Pancreas (tissue), 10 donors: ENCODE results near the gene ENO3. TPM values are rescaled to one million over a fixed set of nuclear protein-coding genes. Genes with fewer than 3 reads are reported as not detected.

ENCODE experiments used
- ATAC-seq, 4 donors: fragments of 200-7000 bp; cut with Tn5 transposase; one replicate each; pipeline versions ENCODE4 v1.8.0 to v1.9.1; 2020; ENCODE audit warnings: mild to moderate bottlenecking in 4 of 4, moderate library complexity in 4 of 4
- DNase-seq, 6 donors: peaks; one replicate each; pipeline ENCODE4 v3.0.0-alpha.2; 2020
- FAIRE-seq: peaks from 2 replicates; lab custom pipeline; 2012; peaks lifted over from hg19 to GRCh38; lab: Jason Lieb, UNC
- H3K27ac ChIP-seq, 4 donors: fragments of 200-600 bp; sonication (generic); 1 replicate in 3 of 4; 2 replicates in 1 of 4; pipeline versions ENCODE4 v1.5.0 to v1.8.0; 2020
- H3K27me3 ChIP-seq, 4 donors: fragments of 200-600 bp; one replicate each; pipeline ENCODE4 v1.8.0; 2021
- H3K36me3 ChIP-seq, 3 donors: fragments of 200-600 bp; sonication (generic) in 1 of 3; one replicate each; pipeline versions ENCODE4 v1.5.0 to v1.8.0; 2020 to 2021
- H3K4me1 ChIP-seq, 3 donors: fragments of 200-600 bp; one replicate each; pipeline ENCODE4 v1.8.0; 2021
- H3K4me3 ChIP-seq, 4 donors: fragments of 200-600 bp; sonication (generic) in 2 of 4; one replicate each; pipeline versions ENCODE4 v1.5.0 to v1.8.0; 2020 to 2021
- H3K9me3 ChIP-seq, 4 donors: fragments of 200-600 bp; one replicate each; pipeline ENCODE4 v1.8.0; 2021
- WGBS, 2 donors: extraction: QIAGEN DNeasy Blood & Tissue Kit; methylation state at CpG; one replicate each; pipeline ENCODE4 v1.1.7; 2013; 5-methylcytosine and 5-hydroxymethylcytosine counted together
- intact Hi-C, 3 donors: fragments of 100-400 bp; cut with DNase I; formaldehyde crosslinking; loops; one replicate each; pipeline versions ENCODE4 v1.11.1 to v1.14.2; 2022
- polyA plus RNA-seq, 2 donors: library from polyadenylated mRNA; stranded (reverse); fragments of 200-250 nt; gene quantifications; one replicate each; pipeline ENCODE4 v1.2.3, GENCODE V29; 2013
- total RNA-seq, 6 donors: library from RNA; stranded (reverse); fragmentation: NEBNext Ultra II Directional in 4 of 6; extraction: Animal tissue kit (Norgen Biotek cat#: 25700) in 4 of 6; gene quantifications; one replicate each; pipeline versions ENCODE4 v1.2.1 to v1.2.4, GENCODE V29; 2021 to 2023
- TF ChIP-seq, protein P1 (sequence below), 4 donors: fragments of 200-600 bp; sonication (generic) in 3 of 4; IDR thresholded peaks; one replicate each; pipeline versions ENCODE4 v1.5.0 to v1.8.0; 2021; ENCODE audit warnings: antibody characterized with exemption in 4 of 4
- donor health status: healthy with polysubstance abuse.
- donor health status: DM: no; HTN: no; CAD: no; lungs with moderate emphysema.
- donor health status: DM: no; HTN: no; CAD: no.
- donor health status: control.
- donor health status: control.
- donor health status: Bipolar disorder and iron deficiency.
- donor health status: DM: yes; HTN: yes; CAD: no.
- donor health status: DM: no; HTN: no; CAD: no.
- donor health status: DM: no; HTN: no; CAD: no.
- donor health status: DM: yes; HTN: yes; CAD: no.

ENO3 gene
- total and polyA plus RNA-seq, 8 donors, result 1.5 to 20.3 (median 2.6) TPM

DNA sequence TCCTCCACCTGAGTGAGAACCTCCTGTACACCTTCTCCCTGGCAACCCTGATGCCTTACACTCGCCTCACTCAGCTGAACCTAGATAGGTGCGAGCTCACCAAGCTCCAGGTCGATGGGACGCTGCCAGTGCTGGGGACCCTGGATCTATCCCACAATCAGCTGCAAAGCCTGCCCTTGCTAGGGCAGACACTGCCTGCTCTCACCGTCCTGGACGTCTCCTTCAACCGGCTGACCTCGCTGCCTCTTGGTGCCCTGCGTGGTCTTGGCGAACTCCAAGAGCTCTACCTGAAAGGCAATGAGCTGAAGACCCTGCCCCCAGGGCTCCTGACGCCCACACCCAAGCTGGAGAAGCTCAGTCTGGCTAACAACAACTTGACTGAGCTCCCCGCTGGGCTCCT lies 18.2 kb upstream of the ENO3 start:
- no peak overlapping the region for H3K4me3 ChIP-seq
- no peaks in the 10 kb centered on the region for H3K9me3 ChIP-seq
- H3K27me3 ChIP-seq, result no peaks in the 10 kb centered on the region
- H3K27ac ChIP-seq, result no peak overlapping the region
- intact Hi-C loops, result loop anchor here in 1 of 3 donors (10.0 kb wide), 1 partner anchor 52 kb away; the partner anchor contains the start of gene CAMTA2
- H3K36me3 ChIP-seq, result peaks cover 0 to 6% (median 5%) of the 10 kb centered on the region in 3 donors
- 82 to 83% methylated on average over 12 of the region's 12 CpGs for WGBS, 2 donors
- FAIRE-seq (no peak), DNase-seq (peak in 1 of 6 donors; percentile 40), ATAC-seq (no peak)
- H3K4me1 ChIP-seq, result peaks cover 0 to 3% (median 0%) of the 10 kb centered on the region in 3 donors
- TF ChIP-seq, protein P1, sequence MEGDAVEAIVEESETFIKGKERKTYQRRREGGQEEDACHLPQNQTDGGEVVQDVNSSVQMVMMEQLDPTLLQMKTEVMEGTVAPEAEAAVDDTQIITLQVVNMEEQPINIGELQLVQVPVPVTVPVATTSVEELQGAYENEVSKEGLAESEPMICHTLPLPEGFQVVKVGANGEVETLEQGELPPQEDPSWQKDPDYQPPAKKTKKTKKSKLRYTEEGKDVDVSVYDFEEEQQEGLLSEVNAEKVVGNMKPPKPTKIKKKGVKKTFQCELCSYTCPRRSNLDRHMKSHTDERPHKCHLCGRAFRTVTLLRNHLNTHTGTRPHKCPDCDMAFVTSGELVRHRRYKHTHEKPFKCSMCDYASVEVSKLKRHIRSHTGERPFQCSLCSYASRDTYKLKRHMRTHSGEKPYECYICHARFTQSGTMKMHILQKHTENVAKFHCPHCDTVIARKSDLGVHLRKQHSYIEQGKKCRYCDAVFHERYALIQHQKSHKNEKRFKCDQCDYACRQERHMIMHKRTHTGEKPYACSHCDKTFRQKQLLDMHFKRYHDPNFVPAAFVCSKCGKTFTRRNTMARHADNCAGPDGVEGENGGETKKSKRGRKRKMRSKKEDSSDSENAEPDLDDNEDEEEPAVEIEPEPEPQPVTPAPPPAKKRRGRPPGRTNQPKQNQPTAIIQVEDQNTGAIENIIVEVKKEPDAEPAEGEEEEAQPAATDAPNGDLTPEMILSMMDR (IDR thresholded peaks at IDR 0.05), result no peak

DNA sequence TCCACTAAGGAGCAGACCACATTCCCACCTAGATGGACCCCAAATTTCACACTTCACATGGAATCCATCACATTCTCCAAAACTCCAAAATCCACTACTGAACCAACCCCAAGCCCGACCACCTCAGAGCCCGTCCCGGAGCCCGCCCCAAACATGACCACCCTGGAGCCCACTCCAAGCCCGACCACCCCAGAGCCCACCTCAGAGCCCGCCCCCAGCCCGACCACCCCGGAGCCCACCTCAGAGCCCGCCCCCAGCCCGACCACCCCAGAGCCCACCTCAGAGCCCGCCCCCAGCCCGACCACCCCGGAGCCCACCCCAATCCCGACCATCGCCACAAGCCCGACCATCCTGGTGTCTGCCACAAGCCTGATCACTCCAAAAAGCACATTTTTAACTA lies 17.3 kb upstream of the ENO3 start:
- Histone ChIP-seq H3K36me3 (peaks cover 0 to 7% (median 6%) of the 10 kb centered on the region in 3 donors), H3K4me1 (peaks cover 0 to 6% (median 2%) of the 10 kb centered on the region in 3 donors), H3K27ac (no peak overlapping the region), H3K4me3 (no peak overlapping the region), H3K9me3 (no peaks in the 10 kb centered on the region), H3K27me3 (no peaks in the 10 kb centered on the region)
- no peak for FAIRE-seq
- TF ChIP-seq, protein P1 (IDR thresholded peaks at IDR 0.05), result no peak
- DNase-seq, result no peak
- intact Hi-C loops, result loop anchor here in 1 of 3 donors (10.0 kb wide), 1 partner anchor 51 kb away; the partner anchor contains the start of gene CAMTA2
- no peak for ATAC-seq
- 64 to 79% methylated on average over 15 to 16 of the region's 16 CpGs for WGBS, 2 donors

DNA sequence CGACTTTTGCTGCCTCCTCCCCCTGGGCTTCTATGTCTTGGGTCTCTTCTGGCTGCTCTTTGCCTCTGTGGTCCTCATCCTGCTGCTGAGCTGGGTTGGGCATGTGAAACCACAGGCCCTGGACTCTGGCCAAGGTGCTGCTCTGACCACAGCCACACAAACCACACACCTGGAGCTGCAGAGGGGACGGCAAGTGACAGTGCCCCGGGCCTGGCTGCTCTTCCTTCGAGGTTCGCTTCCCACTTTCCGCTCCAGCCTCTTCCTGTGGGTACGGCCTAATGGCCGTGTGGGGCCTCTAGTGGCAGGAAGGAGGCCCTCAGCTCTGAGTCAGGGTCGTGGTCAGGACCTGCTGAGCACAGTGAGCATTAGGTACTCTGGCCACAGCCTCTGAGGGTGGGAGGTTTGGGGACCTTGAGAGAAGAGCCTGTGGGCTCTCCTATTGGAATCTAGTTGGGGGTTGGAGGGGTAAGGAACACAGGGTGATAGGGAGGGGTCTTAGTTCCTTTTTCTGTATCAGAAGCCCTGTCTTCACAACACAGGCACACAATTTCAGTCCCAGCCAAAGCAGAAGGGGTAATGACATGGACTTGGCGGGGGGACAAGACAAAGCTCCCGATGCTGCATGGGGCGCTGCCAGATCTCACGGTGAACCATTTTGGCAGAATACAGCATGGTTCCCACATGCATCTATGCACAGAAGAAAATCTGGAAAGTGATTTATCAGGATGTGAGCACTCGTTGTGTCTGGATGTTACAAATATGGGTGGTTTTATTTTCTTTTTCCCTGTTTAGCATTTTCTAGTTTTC lies 16.5 kb upstream of the ENO3 start:
- intact Hi-C loops, result loop anchor here in 1 of 3 donors (10.0 kb wide), 1 partner anchor 50 kb away; the partner anchor contains the start of gene CAMTA2
- H3K36me3 ChIP-seq, result peaks cover 0 to 7% (median 6%) of the 10 kb centered on the region in 3 donors
- no peaks in the 10 kb centered on the region for H3K9me3 ChIP-seq
- no peak for FAIRE-seq
- no peak overlapping the region for H3K4me3 ChIP-seq
- peaks cover 0 to 12% (median 7%) of the 10 kb centered on the region in 3 donors for H3K4me1 ChIP-seq
- 17 to 21% methylated on average over 14 of the region's 14 CpGs for WGBS, 2 donors
- DNase-seq, result peak in 4 of 6 donors; percentile 33 to 73 (median 60)
- TF ChIP-seq, protein P1 (IDR thresholded peaks at IDR 0.05), result no peak
- no peak overlapping the region for H3K27ac ChIP-seq
- no peaks in the 10 kb centered on the region for H3K27me3 ChIP-seq
- peak in 3 of 4 donors; percentile 47 to 57 (median 50) for ATAC-seq

DNA sequence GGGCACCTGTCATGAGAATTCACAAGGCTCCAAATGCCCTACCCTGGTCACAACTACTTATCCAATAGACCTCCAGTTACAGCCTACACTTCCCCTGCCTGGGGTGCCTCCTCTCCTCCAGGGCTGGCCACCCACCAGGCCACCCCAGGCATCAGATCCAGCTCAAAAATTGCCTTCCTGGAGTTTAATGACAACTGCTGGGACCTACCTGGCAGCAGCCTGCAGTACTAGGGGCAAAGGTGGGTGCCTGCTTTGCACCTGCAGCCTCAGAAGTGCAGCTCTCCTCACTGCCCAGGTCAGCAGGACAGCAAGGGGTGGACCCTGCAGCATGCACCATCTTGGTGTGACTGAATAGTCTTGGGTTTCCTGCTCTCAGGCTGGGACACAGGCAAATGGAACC lies 15.3 kb upstream of the ENO3 start:
- FAIRE-seq, result no peak
- Histone ChIP-seq H3K4me3 (no peak overlapping the region), H3K9me3 (no peaks in the 10 kb centered on the region), H3K27ac (no peak overlapping the region), H3K36me3 (peaks cover 0 to 7% (median 6%) of the 10 kb centered on the region in 3 donors), H3K27me3 (no peaks in the 10 kb centered on the region), H3K4me1 (peaks cover 0 to 12% (median 7%) of the 10 kb centered on the region in 3 donors)
- TF ChIP-seq, protein P1 (IDR thresholded peaks at IDR 0.05), result no peak
- peak in 1 of 6 donors; percentile 15 for DNase-seq
- ATAC-seq, result no peak
- intact Hi-C loops, result loop anchor here in 1 of 3 donors (10.0 kb wide), 1 partner anchor 49 kb away; the partner anchor contains the start of gene CAMTA2
